K562 (cell line): ENCODE data around the gene ARHGAP28. TPM values are rescaled to one million over a fixed set of nuclear protein-coding genes. Genes with fewer than 3 reads are reported as not detected.

Experiments
- ATAC-seq: fragments of 200-7000 bp; cut with Tn5 transposase; 3 replicates; pipeline ENCODE4 v1.9.1; 2020; ENCODE audit warnings: moderate library complexity
- BruUV-seq: library from RNA; stranded (reverse); fragments of 400-500 nt; replicated peaks from 2 replicates; lab custom pipeline; 2021; lab: Mats Ljungman, UMichigan
- CTCF ChIA-PET: fragments of 300-600 bp; formaldehyde crosslinking; extraction: SDS; loops from one replicate; lab custom pipeline; 2021; ENCODE audit warnings: low intra/inter-chr PET ratio; lab: Yijun Ruan, JAX
- POLR2A ChIA-PET: fragments of 300-600, 350-650 bp; sonication (Branson Sonifier 250); formaldehyde crosslinking; extraction: SDS; loops from one replicate; lab custom pipeline; 2021; ENCODE audit warnings: antibody characterized with exemption, inconsistent platforms; lab: Yijun Ruan, JAX
- DNase-seq, 4 experiments: peaks; one replicate each; pipeline versions ENCODE4 v3.0.0 to v3.0.0-alpha.2; 2011 to 2018; ENCODE audit warnings: low spot score in 3 of 4, mixed read lengths in 3 of 4; ENCODE audit errors: extremely low read depth in 1 of 4
- FAIRE-seq: peaks from 2 replicates; lab custom pipeline; 2011; peaks lifted over from hg19 to GRCh38; lab: Jason Lieb, UNC
- H2AFZ ChIP-seq: 2 replicates; pipeline ENCODE4 v1.6.0; 2011; ENCODE audit warnings: low read depth, low read length, control low read depth, inconsistent platforms
- H3K27ac ChIP-seq: fragments of 200-600 bp; 3 replicates; pipeline ENCODE4 v1.8.0; 2011; ENCODE audit warnings: low read depth, mild to moderate bottlenecking, control low read depth, inconsistent platforms, low read length, moderate library complexity, mixed read lengths; ENCODE audit errors: extremely low read depth
- H3K27me3 ChIP-seq, 2 experiments: fragments of 300-600 bp in 1 of 2; 2 replicates in 1 of 2; 3 replicates in 1 of 2; pipeline versions ENCODE4 v1.6.0 to v1.8.0; 2011; ENCODE audit warnings: inconsistent platforms in 2 of 2, low read length in 2 of 2, mild to moderate bottlenecking in 1 of 2, mixed read lengths in 1 of 2, moderate library complexity in 1 of 2; ENCODE audit not compliant: control insufficient read depth in 2 of 2, insufficient read depth in 2 of 2
- H3K36me3 ChIP-seq: fragments of 300-600 bp; 3 replicates; pipeline ENCODE4 v1.8.0; 2011; ENCODE audit warnings: mild to moderate bottlenecking, low read length, inconsistent platforms; ENCODE audit not compliant: control insufficient read depth, insufficient read depth
- H3K4me1 ChIP-seq, 2 experiments: fragments of 200-600 bp in 1 of 2; replicated peaks in 1 of 2; 2 replicates in 1 of 2; 3 replicates in 1 of 2; pipeline versions ENCODE4 v1.5.1 to v1.8.0; 2011; ENCODE audit warnings: inconsistent platforms in 2 of 2, low read length in 2 of 2, mild to moderate bottlenecking in 1 of 2, mixed read lengths in 1 of 2, moderate library complexity in 1 of 2; ENCODE audit not compliant: control insufficient read depth in 2 of 2, insufficient read depth in 2 of 2
- H3K4me2 ChIP-seq: 2 replicates; pipeline ENCODE4 v1.6.1; 2011; ENCODE audit warnings: low read length, control low read depth, inconsistent platforms, mixed read lengths; ENCODE audit not compliant: insufficient read depth
- H3K4me3 ChIP-seq: fragments of 200-600 bp; sonication (generic), shearing (Covaris generic); 2 replicates; pipeline ENCODE4 v1.5.1; 2016; ENCODE audit warnings: control low read depth, inconsistent platforms
- H3K79me2 ChIP-seq: fragments of 200-600 bp; 3 replicates; pipeline ENCODE4 v1.8.0; 2011; ENCODE audit warnings: low read length, inconsistent platforms; ENCODE audit not compliant: control insufficient read depth, insufficient read depth
- H3K9ac ChIP-seq, 2 experiments: 2 replicates each; pipeline versions ENCODE4 v1.6.0 to v1.6.1; 2011; ENCODE audit warnings: low read depth in 2 of 2, low read length in 2 of 2, control low read depth in 1 of 2, inconsistent platforms in 1 of 2, mild to moderate bottlenecking in 1 of 2, mixed read lengths in 1 of 2; ENCODE audit not compliant: insufficient read depth in 1 of 2
- H3K9me1 ChIP-seq: one replicate; pipeline ENCODE4 v1.6.0; 2011; ENCODE audit warnings: inconsistent platforms, mild to moderate bottlenecking, low read length, moderate library complexity; ENCODE audit not compliant: control insufficient read depth, insufficient read depth
- H3K9me3 ChIP-seq: replicated peaks from 2 replicates; pipeline ENCODE4 v1.5.1; 2011; ENCODE audit warnings: low read depth, low read length, inconsistent platforms; ENCODE audit not compliant: control insufficient read depth, insufficient read depth
- H4K20me1 ChIP-seq: replicated peaks from 2 replicates; pipeline ENCODE4 v1.6.1; 2011; ENCODE audit warnings: low read length, inconsistent platforms, mixed read lengths; ENCODE audit not compliant: control insufficient read depth, insufficient read depth
- E2F3 ChIP-seq: fragments of 250-450 bp; sonication (Bioruptor Pico); IDR thresholded peaks from 2 replicates; pipeline ENCODE4 v1.4.0; 2020; ENCODE audit warnings: mild to moderate bottlenecking
- GABPB2 ChIP-seq: fragments of 250-450 bp; sonication (Bioruptor Pico); conservative IDR thresholded peaks from 2 replicates; pipeline ENCODE4 v1.5.1; 2021; ENCODE audit warnings: mild to moderate bottlenecking
- GTF2E2 ChIP-seq: fragments of 200-800 bp; sonication (Bioruptor generic); IDR thresholded peaks from 2 replicates; pipeline ENCODE4 v1.6.1; 2016; ENCODE audit warnings: missing genetic modification characterization, missing compliant biosample characterization
- ILF3 ChIP-seq: fragments of 450-650 bp; IDR thresholded peaks from 2 replicates; pipeline ENCODE4 v1.6.1; 2018; ENCODE audit warnings: antibody characterized with exemption, mild to moderate bottlenecking, moderate library complexity, borderline replicate concordance
- KLF6 ChIP-seq: fragments of 250-450 bp; sonication (Bioruptor Pico); IDR thresholded peaks from 2 replicates; pipeline ENCODE4 v1.4.0; 2020; ENCODE audit warnings: mild to moderate bottlenecking, moderate library complexity, borderline replicate concordance
- MCM3 ChIP-seq: fragments of 450-650 bp; IDR thresholded peaks from 2 replicates; pipeline ENCODE4 v1.6.1; 2016
- PHB2 ChIP-seq: fragments of 450-650 bp; IDR thresholded peaks from 2 replicates; pipeline ENCODE4 v1.6.1; 2017; ENCODE audit warnings: low read depth
- TAF7 ChIP-seq: fragments of 450-650 bp; IDR thresholded peaks from 2 replicates; pipeline ENCODE4 v1.6.1; 2016; ENCODE audit warnings: missing genetic modification characterization, missing compliant biosample characterization
- TFAM ChIP-seq: fragments of 250-450 bp; sonication (Bioruptor Pico); conservative IDR thresholded peaks from 2 replicates; pipeline ENCODE4 v1.5.0; 2021; ENCODE audit warnings: mild to moderate bottlenecking, moderate library complexity
- ZNF146 ChIP-seq: IDR thresholded peaks from one replicate; pipeline ENCODE4 v1.6.1; 2018; ENCODE audit warnings: missing compliant biosample characterization; ENCODE audit not compliant: unreplicated experiment
- ZNF212 ChIP-seq: fragments of 450-650 bp; formaldehyde crosslinking; IDR thresholded peaks from 2 replicates; pipeline ENCODE4 v1.4.0; 2020; ENCODE audit warnings: mild to moderate bottlenecking
- WGBS: fragments of 100-300 bp; shearing (Covaris generic); methylation state at CpG from one replicate; pipeline ENCODE4 v1.1.6; 2016; ENCODE audit warnings: low coverage, mixed read lengths; ENCODE audit not compliant: insufficient coverage; ENCODE audit errors: missing lambda C conversion rate; 5-methylcytosine and 5-hydroxymethylcytosine counted together
- in situ Hi-C: fragments of 300-500 bp; cut with MboI; formaldehyde crosslinking; loops from 4 replicates; pipeline ENCODE4 v1.15.0; 2018; ENCODE audit warnings: inconsistent platforms, mixed read lengths
- intact Hi-C: fragments of 100-400 bp; cut with micrococcal nuclease; formaldehyde crosslinking; loops from 2 replicates; pipeline ENCODE4 v1.14.2; 2022
- polyA plus RNA-seq, 8 experiments: library from polyadenylated mRNA; depleted of rRNA in 4 of 8; stranded (reverse) in 5 of 8; unstranded in 3 of 8; fragments of >200 nt; fragmentation: Nextera tagmentation in 2 of 8; fragmentation: Illumina TruSeq in 1 of 8; extraction: Ambion mirVana in 2 of 8; extraction: Trizol in 1 of 8; gene quantifications; 2 replicates each; pipeline versions ENCODE4 v1.2.1 to v1.2.3, GENCODE V29; 2011 to 2014; ENCODE audit warnings: inconsistent platforms in 1 of 8, missing spikeins in 1 of 8
- total RNA-seq, 7 experiments: library from RNA; depleted of rRNA in 6 of 7; stranded (reverse); fragments of >200 nt in 6 of 7; fragmentation: Illumina TruSeq in 2 of 7; extraction: Trizol in 2 of 7; gene quantifications; 2 replicates each; pipeline versions ENCODE4 v1.2.1 to v1.2.3, GENCODE V29; 2011 to 2021; ENCODE audit warnings: low replicate concordance in 1 of 7
- TF ChIP-seq, protein P1 (sequence below), 2 experiments: fragments of 200-800 bp in 1 of 2; sonication (Bioruptor generic) in 1 of 2; sonication (generic) in 1 of 2; formaldehyde crosslinking in 1 of 2; IDR thresholded peaks in 1 of 2; conservative IDR thresholded peaks in 1 of 2; 2 replicates each; pipeline versions ENCODE4 v1.5.0 to v1.6.1; 2016 to 2020; ENCODE audit warnings: missing compliant biosample characterization in 1 of 2, missing genetic modification characterization in 1 of 2, missing genetic modification reagents in 1 of 2
- TF ChIP-seq, protein P2 (sequence below): IDR thresholded peaks from 2 replicates; pipeline ENCODE4 v1.6.1; 2011; ENCODE audit warnings: borderline replicate concordance, low read depth, mild to moderate bottlenecking, moderate library complexity, low read length; ENCODE audit not compliant: insufficient read depth, poor library complexity, severe bottlenecking
- TF ChIP-seq, protein P3 (sequence below): fragments of 250-450 bp; sonication (Bioruptor Pico); IDR thresholded peaks from 2 replicates; pipeline ENCODE4 v1.8.0; 2021; ENCODE audit warnings: borderline replicate concordance, mild to moderate bottlenecking, moderate library complexity; ENCODE audit not compliant: poor library complexity, severe bottlenecking
- TF ChIP-seq, protein P4 (sequence below): fragments of 250-450 bp; sonication (Bioruptor Pico); IDR thresholded peaks from 2 replicates; pipeline ENCODE4 v1.4.0; 2020; ENCODE audit warnings: borderline replicate concordance
- TF ChIP-seq, protein P5 (sequence below): sonication (generic); IDR thresholded peaks from 2 replicates; pipeline ENCODE4 v1.6.1; 2016

The ARHGAP28 gene
- total and polyA plus RNA-seq, 9 of the 15 experiments (the other 6 are each of a cell fraction or from before 2014, with no cell fraction given): 0.93 to 5.9 (median 5.0) TPM

- CTCF ChIA-PET: no interaction called here
- ATAC-seq (no peak), FAIRE-seq (no peak), DNase-seq (no peak)
- POLR2A ChIA-PET: no interaction called here
- Histone ChIP-seq H3K9ac (no peak overlapping the region), H3K4me2 (no peak overlapping the region), H3K4me1 (peaks cover 0 to 8% of the 10 kb centered on the region in 2 experiments; a peak in 2 of 5 replicates), H3K4me3 (no peak overlapping the region), H4K20me1 (no peaks in the 10 kb centered on the region), H3K9me1 (no peaks in the 10 kb centered on the region), H3K36me3 (no peaks in the 10 kb centered on the region), H2AFZ (no peak overlapping the region), H3K27ac (no peak overlapping the region), H3K9me3 (no peaks in the 10 kb centered on the region), H3K79me2 (no peaks in the 10 kb centered on the region), H3K27me3 (no peaks in the 10 kb centered on the region)
- intact Hi-C loops (no loop called here), in situ Hi-C loops (loop anchor here (25.0 kb wide), 1 partner anchor 1458 kb away; the partner anchor contains the start of gene ZBTB14)
- WGBS: 6% methylated on average over 5 of the region's 5 CpGs
- BruUV-seq: no TSS peak
- TF ChIP-seq GTF2E2 (no peak), ZNF146 (CRISPR knock-in tag) (no peak), KLF6 (CRISPR knock-in tag) (no peak), ZNF212 (CRISPR knock-in tag) (no peak), E2F3 (no peak), GABPB2 (no peak), PHB2 (no peak), TAF7 (tag) (no peak), TFAM (CRISPR knock-in tag) (no peak), ILF3 (no peak), MCM3 (no peak)
- TF ChIP-seq, protein P1, sequence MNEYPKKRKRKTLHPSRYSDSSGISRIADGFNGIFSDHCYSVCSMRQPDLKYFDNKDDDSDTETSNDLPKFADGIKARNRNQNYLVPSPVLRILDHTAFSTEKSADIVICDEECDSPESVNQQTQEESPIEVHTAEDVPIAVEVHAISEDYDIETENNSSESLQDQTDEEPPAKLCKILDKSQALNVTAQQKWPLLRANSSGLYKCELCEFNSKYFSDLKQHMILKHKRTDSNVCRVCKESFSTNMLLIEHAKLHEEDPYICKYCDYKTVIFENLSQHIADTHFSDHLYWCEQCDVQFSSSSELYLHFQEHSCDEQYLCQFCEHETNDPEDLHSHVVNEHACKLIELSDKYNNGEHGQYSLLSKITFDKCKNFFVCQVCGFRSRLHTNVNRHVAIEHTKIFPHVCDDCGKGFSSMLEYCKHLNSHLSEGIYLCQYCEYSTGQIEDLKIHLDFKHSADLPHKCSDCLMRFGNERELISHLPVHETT (CRISPR knock-in tag; conservative IDR thresholded peaks at IDR 0.05 in 1 of 2, IDR thresholded peaks at IDR 0.05 in 1 of 2): no peak
- TF ChIP-seq, protein P2, sequence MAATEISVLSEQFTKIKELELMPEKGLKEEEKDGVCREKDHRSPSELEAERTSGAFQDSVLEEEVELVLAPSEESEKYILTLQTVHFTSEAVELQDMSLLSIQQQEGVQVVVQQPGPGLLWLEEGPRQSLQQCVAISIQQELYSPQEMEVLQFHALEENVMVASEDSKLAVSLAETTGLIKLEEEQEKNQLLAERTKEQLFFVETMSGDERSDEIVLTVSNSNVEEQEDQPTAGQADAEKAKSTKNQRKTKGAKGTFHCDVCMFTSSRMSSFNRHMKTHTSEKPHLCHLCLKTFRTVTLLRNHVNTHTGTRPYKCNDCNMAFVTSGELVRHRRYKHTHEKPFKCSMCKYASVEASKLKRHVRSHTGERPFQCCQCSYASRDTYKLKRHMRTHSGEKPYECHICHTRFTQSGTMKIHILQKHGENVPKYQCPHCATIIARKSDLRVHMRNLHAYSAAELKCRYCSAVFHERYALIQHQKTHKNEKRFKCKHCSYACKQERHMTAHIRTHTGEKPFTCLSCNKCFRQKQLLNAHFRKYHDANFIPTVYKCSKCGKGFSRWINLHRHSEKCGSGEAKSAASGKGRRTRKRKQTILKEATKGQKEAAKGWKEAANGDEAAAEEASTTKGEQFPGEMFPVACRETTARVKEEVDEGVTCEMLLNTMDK: no peak
- TF ChIP-seq, protein P3, sequence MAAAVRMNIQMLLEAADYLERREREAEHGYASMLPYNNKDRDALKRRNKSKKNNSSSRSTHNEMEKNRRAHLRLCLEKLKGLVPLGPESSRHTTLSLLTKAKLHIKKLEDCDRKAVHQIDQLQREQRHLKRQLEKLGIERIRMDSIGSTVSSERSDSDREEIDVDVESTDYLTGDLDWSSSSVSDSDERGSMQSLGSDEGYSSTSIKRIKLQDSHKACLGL (CRISPR knock-in tag): no peak
- TF ChIP-seq, protein P4, sequence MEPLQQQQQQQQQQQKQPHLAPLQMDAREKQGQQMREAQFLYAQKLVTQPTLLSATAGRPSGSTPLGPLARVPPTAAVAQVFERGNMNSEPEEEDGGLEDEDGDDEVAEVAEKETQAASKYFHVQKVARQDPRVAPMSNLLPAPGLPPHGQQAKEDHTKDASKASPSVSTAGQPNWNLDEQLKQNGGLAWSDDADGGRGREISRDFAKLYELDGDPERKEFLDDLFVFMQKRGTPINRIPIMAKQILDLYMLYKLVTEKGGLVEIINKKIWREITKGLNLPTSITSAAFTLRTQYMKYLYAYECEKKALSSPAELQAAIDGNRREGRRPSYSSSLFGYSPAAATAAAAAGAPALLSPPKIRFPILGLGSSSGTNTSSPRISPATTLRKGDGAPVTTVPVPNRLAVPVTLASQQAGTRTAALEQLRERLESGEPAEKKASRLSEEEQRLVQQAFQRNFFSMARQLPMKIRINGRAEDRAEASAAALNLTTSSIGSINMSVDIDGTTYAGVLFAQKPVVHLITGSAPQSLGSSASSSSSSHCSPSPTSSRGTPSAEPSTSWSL (CRISPR knock-in tag): no peak
- TF ChIP-seq, protein P5, sequence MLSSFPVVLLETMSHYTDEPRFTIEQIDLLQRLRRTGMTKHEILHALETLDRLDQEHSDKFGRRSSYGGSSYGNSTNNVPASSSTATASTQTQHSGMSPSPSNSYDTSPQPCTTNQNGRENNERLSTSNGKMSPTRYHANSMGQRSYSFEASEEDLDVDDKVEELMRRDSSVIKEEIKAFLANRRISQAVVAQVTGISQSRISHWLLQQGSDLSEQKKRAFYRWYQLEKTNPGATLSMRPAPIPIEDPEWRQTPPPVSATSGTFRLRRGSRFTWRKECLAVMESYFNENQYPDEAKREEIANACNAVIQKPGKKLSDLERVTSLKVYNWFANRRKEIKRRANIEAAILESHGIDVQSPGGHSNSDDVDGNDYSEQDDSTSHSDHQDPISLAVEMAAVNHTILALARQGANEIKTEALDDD: no peak
Observed at GRCh38 chr18:6745504-6746031, 16.1 kb downstream of the ARHGAP28 start.
